H1 (cell line): ENCODE data around the gene ANKDD1A. TPM values are rescaled to one million over a fixed set of nuclear protein-coding genes. Genes with fewer than 3 reads are reported as not detected.
A peak's percentile ranks its signal among the peaks of the same experiment; 100 is the strongest.

ENCODE experiments used
- CTCF ChIA-PET: fragments of 300-600 bp; sonication (Branson Sonifier 250); formaldehyde crosslinking; loops from one replicate; lab custom pipeline; 2021; ENCODE audit not compliant: partially characterized antibody; lab: Charles Lee
- POLR2A ChIA-PET: fragments of 300-600 bp; sonication (Branson Sonifier 250); formaldehyde crosslinking; loops from one replicate; lab custom pipeline; 2021; ENCODE audit warnings: inconsistent platforms; ENCODE audit not compliant: partially characterized antibody; lab: Charles Lee
- DNase-seq, 2 experiments: peaks; one replicate each; pipeline versions ENCODE4 v3.0.0 to v3.0.0-alpha.2; 2010 to 2022; ENCODE audit warnings: low spot score in 2 of 2, low read depth in 1 of 2, mixed read lengths in 1 of 2
- FAIRE-seq: peaks from 2 replicates; lab custom pipeline; 2011; peaks lifted over from hg19 to GRCh38; lab: Jason Lieb, UNC
- H2AFZ ChIP-seq: 2 replicates; pipeline ENCODE4 v1.8.1; 2012; ENCODE audit warnings: low read length, inconsistent platforms
- H2AK5ac ChIP-seq: 2 replicates; pipeline ENCODE4 v1.6.1; 2013; ENCODE audit warnings: low read depth, low read length
- H2BK120ac ChIP-seq: replicated peaks from 2 replicates; pipeline ENCODE3; 2013; ENCODE audit warnings: low read depth, low read length, inconsistent platforms
- H2BK12ac ChIP-seq: 2 replicates; pipeline ENCODE4 v1.6.1; 2013; ENCODE audit warnings: low read depth, low read length
- H2BK15ac ChIP-seq: 2 replicates; pipeline ENCODE4 v1.6.1; 2013; ENCODE audit warnings: low read length
- H2BK20ac ChIP-seq: 2 replicates; pipeline ENCODE4 v1.6.1; 2013; ENCODE audit warnings: low read length
- H2BK5ac ChIP-seq: 2 replicates; pipeline ENCODE4 v1.6.1; 2013; ENCODE audit warnings: low read depth, low read length
- H3K14ac ChIP-seq: 2 replicates; pipeline ENCODE4 v1.6.1; 2013; ENCODE audit warnings: inconsistent platforms; ENCODE audit not compliant: insufficient read length
- H3K18ac ChIP-seq: 2 replicates; pipeline ENCODE4 v1.6.1; 2013; ENCODE audit warnings: low read length; ENCODE audit errors: extremely low read depth
- H3K23ac ChIP-seq: 2 replicates; pipeline ENCODE4 v1.6.1; 2013; ENCODE audit warnings: inconsistent platforms; ENCODE audit not compliant: insufficient read length
- H3K23me2 ChIP-seq: 2 replicates; pipeline ENCODE4 v1.6.1; 2013; ENCODE audit warnings: low read depth, low read length
- H3K27ac ChIP-seq: 2 replicates; pipeline ENCODE4 v1.6.1; 2011; ENCODE audit warnings: low read depth, low read length, inconsistent platforms
- H3K27me3 ChIP-seq, 4 experiments: replicated peaks in 1 of 4; 1 replicate in 1 of 4; 2 replicates in 3 of 4; pipeline versions ENCODE4 v1.6.1 to v1.8.1; 2011 to 2013; ENCODE audit warnings: low read length in 3 of 4, mild to moderate bottlenecking in 3 of 4, inconsistent platforms in 2 of 4, mixed read lengths in 2 of 4, moderate library complexity in 1 of 4; ENCODE audit not compliant: control insufficient read depth in 3 of 4, insufficient read depth in 3 of 4; ENCODE audit errors: extremely low read depth in 1 of 4
- H3K36me3 ChIP-seq, 4 experiments: 2 replicates each; pipeline versions ENCODE4 v1.6.1 to v1.8.1; 2011 to 2013; ENCODE audit warnings: mild to moderate bottlenecking in 4 of 4, low read length in 3 of 4, moderate library complexity in 2 of 4, control low read depth in 1 of 4, inconsistent platforms in 1 of 4; ENCODE audit not compliant: insufficient read depth in 4 of 4, control insufficient read depth in 2 of 4
- H3K4ac ChIP-seq: replicated peaks from 2 replicates; pipeline ENCODE3; 2013; ENCODE audit warnings: low read length, low read depth, mixed read lengths, inconsistent platforms; ENCODE audit not compliant: insufficient read length
- H3K4me1 ChIP-seq, 4 experiments: replicated peaks in 1 of 4; 1 replicate in 1 of 4; 2 replicates in 3 of 4; pipeline versions ENCODE4 v1.6.1 to v1.8.1; 2011 to 2013; ENCODE audit warnings: low read length in 3 of 4, inconsistent platforms in 2 of 4, mixed read lengths in 1 of 4; ENCODE audit not compliant: insufficient read depth in 4 of 4, control insufficient read depth in 3 of 4
- H3K4me2 ChIP-seq, 2 experiments: 2 replicates each; pipeline versions ENCODE4 v1.6.1 to v1.8.1; 2011 to 2013; ENCODE audit warnings: low read depth in 2 of 2, low read length in 2 of 2, control low read depth in 1 of 2, inconsistent platforms in 1 of 2, mild to moderate bottlenecking in 1 of 2; ENCODE audit not compliant: insufficient read depth in 1 of 2
- H3K4me3 ChIP-seq, 4 experiments: fragments of 200-600, 300-600 bp in 1 of 4; sonication (generic), shearing (Covaris generic), sonication (Bioruptor Twin) in 1 of 4; 2 replicates each; pipeline versions ENCODE4 v1.5.1 to v1.8.1; 2011 to 2016; ENCODE audit warnings: low read length in 4 of 4, low read depth in 3 of 4, control low read depth in 2 of 4, inconsistent platforms in 2 of 4, mild to moderate bottlenecking in 2 of 4, mixed read lengths in 1 of 4, moderate library complexity in 1 of 4; ENCODE audit not compliant: insufficient read depth in 2 of 4; ENCODE audit errors: extremely low read depth in 1 of 4
- H3K56ac ChIP-seq: replicated peaks from 2 replicates; pipeline ENCODE3; 2013; ENCODE audit warnings: low read depth, mild to moderate bottlenecking, mixed read lengths, low read length, inconsistent platforms; ENCODE audit not compliant: insufficient read length
- H3K79me1 ChIP-seq: 2 replicates; pipeline ENCODE4 v1.6.1; 2013; ENCODE audit warnings: low read depth, low read length, control low read depth
- H3K79me2 ChIP-seq, 2 experiments: 2 replicates each; pipeline versions ENCODE4 v1.6.1 to v1.8.1; 2012 to 2013; ENCODE audit warnings: low read length in 2 of 2, mild to moderate bottlenecking in 2 of 2, inconsistent platforms in 1 of 2; ENCODE audit not compliant: insufficient read depth in 2 of 2, control insufficient read depth in 1 of 2
- H3K9ac ChIP-seq, 4 experiments: replicated peaks in 1 of 4; 1 replicate in 1 of 4; 2 replicates in 3 of 4; pipeline versions ENCODE4 v1.6.1 to v1.8.1; 2011 to 2013; ENCODE audit warnings: low read depth in 3 of 4, low read length in 3 of 4, control low read depth in 2 of 4, mild to moderate bottlenecking in 2 of 4, moderate library complexity in 2 of 4, inconsistent platforms in 1 of 4; ENCODE audit errors: extremely low read depth in 1 of 4
- H3K9me3 ChIP-seq, 2 experiments: 2 replicates each; pipeline versions ENCODE4 v1.6.1 to v1.8.1; 2012 to 2013; ENCODE audit warnings: mild to moderate bottlenecking in 2 of 2, moderate library complexity in 2 of 2, control low read depth in 1 of 2, inconsistent platforms in 1 of 2, low read depth in 1 of 2, low read length in 1 of 2, mixed read lengths in 1 of 2; ENCODE audit not compliant: insufficient read depth in 2 of 2
- H4K20me1 ChIP-seq, 2 experiments: replicated peaks in 1 of 2; 2 replicates each; pipeline versions ENCODE3 to v1.8.1; 2011 to 2013; ENCODE audit warnings: inconsistent platforms in 2 of 2, low read length in 2 of 2, mild to moderate bottlenecking in 1 of 2; ENCODE audit not compliant: insufficient read depth in 2 of 2, control insufficient read depth in 1 of 2
- H4K5ac ChIP-seq: 2 replicates; pipeline ENCODE4 v1.6.1; 2013; ENCODE audit warnings: low read length, low read depth, mixed read lengths, inconsistent platforms; ENCODE audit not compliant: insufficient read length
- H4K8ac ChIP-seq: 2 replicates; pipeline ENCODE4 v1.8.0; 2013; ENCODE audit warnings: mild to moderate bottlenecking, moderate library complexity, low read length, inconsistent platforms; ENCODE audit not compliant: insufficient read depth; ENCODE audit errors: extremely low read depth
- H4K91ac ChIP-seq: replicated peaks from 2 replicates; pipeline ENCODE3; 2013; ENCODE audit warnings: low read length, mixed read lengths, inconsistent platforms; ENCODE audit not compliant: insufficient read length
- GTF2F1 ChIP-seq: IDR thresholded peaks from 2 replicates; pipeline ENCODE4 v1.6.1; 2012; ENCODE audit warnings: low read depth, low read length, improper control_type of control experiment, borderline replicate concordance
- RBBP5 ChIP-seq: IDR thresholded peaks from 2 replicates; pipeline ENCODE4 v1.7.1; 2012; ENCODE audit warnings: low read depth, mild to moderate bottlenecking, inconsistent platforms, low read length, moderate library complexity, borderline replicate concordance
- SP1 ChIP-seq: IDR thresholded peaks from 2 replicates; pipeline ENCODE4 v1.6.1; 2011; ENCODE audit warnings: low read depth, low read length
- SP2 ChIP-seq: IDR thresholded peaks from 2 replicates; pipeline ENCODE4 v1.6.1; 2012; ENCODE audit warnings: mild to moderate bottlenecking, low read length, inconsistent platforms
- TAF7 ChIP-seq: optimal IDR thresholded peaks from 2 replicates; pipeline ENCODE3; 2011; ENCODE audit warnings: low read depth, mild to moderate bottlenecking, inconsistent platforms, low read length, moderate library complexity, borderline replicate concordance
- WGBS, 2 experiments: shearing (Covaris generic) in 1 of 2; methylation state at CpG; one replicate each; pipeline versions ENCODE4 v1.1.6 to v1.1.7; 2013 to 2015; ENCODE audit warnings: low lambda C conversion rate in 2 of 2, mixed read lengths in 2 of 2, inconsistent platforms in 1 of 2, low coverage in 1 of 2, missing lambda C conversion rate in 1 of 2; ENCODE audit not compliant: insufficient replicate concordance in 2 of 2, insufficient coverage in 1 of 2, insufficient read length in 1 of 2; ENCODE audit errors: extremely low coverage in 1 of 2, missing lambda C conversion rate in 1 of 2; 5-methylcytosine and 5-hydroxymethylcytosine counted together
- polyA plus RNA-seq, 7 experiments: library from polyadenylated mRNA; depleted of rRNA in 3 of 7; stranded (reverse) in 5 of 7; unstranded in 2 of 7; fragments of >200 nt in 5 of 7; fragments of 200-250 nt in 2 of 7; gene quantifications; 1 replicate in 5 of 7; 2 replicates in 1 of 7; 4 replicates in 1 of 7; pipeline versions ENCODE4 v1.2.1 to v1.2.3, GENCODE V29; 2011 to 2013; ENCODE audit warnings: missing spikeins in 2 of 7, mixed read lengths in 2 of 7
- total RNA-seq: library from RNA; stranded (reverse); fragmentation: NEBNext Ultra II Directional; extraction: Animal tissue kit (Norgen Biotek cat#: 25700); gene quantifications from 2 replicates; pipeline ENCODE4 v1.2.1, GENCODE V29; 2021

ANKDD1A gene
- total and polyA plus RNA-seq, 2 of the 8 experiments (the other 6 are each of a cell fraction or from before 2014, with no cell fraction given) = 4.1 to 5.0 TPM

- Histone ChIP-seq H3K14ac (no peak overlapping the region), H2BK12ac (peak overlapping the region; percentile 86; the same call in 1 of the 2 replicates), H3K23ac (no peak overlapping the region), H3K9ac (no peak overlapping the region), H3K79me2 (no peaks in the 10 kb centered on the region), H2BK20ac (peak overlapping the region; percentile 43; the same call in 1 of the 2 replicates), H3K4me2 (no peak overlapping the region), H2AK5ac (no peak overlapping the region; the same call in 1 of the 2 replicates), H3K18ac (no peak overlapping the region), H4K8ac (peak overlapping the region; percentile 66; the same call in 1 of the 2 replicates), H2BK120ac (no peak overlapping the region), H3K23me2 (no peaks in the 10 kb centered on the region), H3K4ac (no peak overlapping the region), H2BK15ac (no peak overlapping the region), H2BK5ac (no peak overlapping the region), H4K91ac (peak overlapping the region; percentile 71), H4K5ac (no peak overlapping the region), H2AFZ (no peak overlapping the region), H3K27ac (no peak overlapping the region), H3K56ac (no peak overlapping the region), H3K4me3 (no peak overlapping the region), H3K79me1 (no peaks in the 10 kb centered on the region), H3K27me3 (no peaks in the 10 kb centered on the region), H3K4me1 (peaks cover 6 to 20% (median 10%) of the 10 kb centered on the region in 4 experiments), H3K9me3 (no peaks in the 10 kb centered on the region), H3K36me3 (no peaks in the 10 kb centered on the region), H4K20me1 (no peaks in the 10 kb centered on the region)
- no peak for FAIRE-seq
- TF ChIP-seq GTF2F1 = no peak
- TF ChIP-seq SP1 = no peak
- TF ChIP-seq TAF7 = no peak
- no peak for TF ChIP-seq RBBP5
- TF ChIP-seq SP2 = no peak
- no peak for DNase-seq
- CTCF ChIA-PET = interaction anchor here (0.6 to 1.9 kb wide), 4 partner anchors 11 to 713 kb away, joined by 3 to 6 read pairs (median 5); no protein-coding TSS in a partner anchor
- POLR2A ChIA-PET = interaction anchor here (0.7 to 1.6 kb wide), 2 partner anchors 35 to 52 kb away, joined by 3 to 4 read pairs; partner anchors contain the start of genes ANKDD1A and PIF1
- WGBS, 2 experiments = 97% methylated on average over 3 of the region's 3 CpGs; no CpG with 5 or more reads in 1 of the 2 experiments
Measured at GRCh38 chr15:64877435-64877834, 34.3 kb upstream of the ANKDD1A start.
